WTC11 (cell line): ENCODE data around the gene MEP1A. TPM values are rescaled to one million over a fixed set of nuclear protein-coding genes. Genes with fewer than 3 reads are reported as not detected.

ENCODE experiments used
- ATAC-seq: fragments of 200-7000 bp; cut with Tn5 transposase; 2 replicates; pipeline ENCODE4 v1.10.0; 2021; ENCODE audit warnings: mild to moderate bottlenecking, moderate library complexity
- CTCF ChIA-PET: fragments of 300-600 bp; sonication (Branson Sonifier 250); formaldehyde crosslinking; loops from one replicate; lab custom pipeline; 2021; ENCODE audit warnings: antibody characterized with exemption; lab: Charles Lee
- POLR2A ChIA-PET: fragments of 350-600 bp; sonication (Branson Sonifier 250); formaldehyde crosslinking; loops from one replicate; lab custom pipeline; 2021; ENCODE audit warnings: antibody characterized with exemption; lab: Charles Lee
- DNase-seq: peaks from one replicate; pipeline ENCODE4 v3.0.0; 2021; ENCODE audit warnings: low spot score
- H3K27ac Mint-ChIP-seq: 2 replicates; pipeline ENCODE4 v1.8.0; 2021; ENCODE audit warnings: mixed read lengths
- H3K27me3 Mint-ChIP-seq: 2 replicates; pipeline ENCODE4 v1.8.0; 2021; ENCODE audit warnings: low read depth, mild to moderate bottlenecking, moderate library complexity, mixed read lengths
- H3K36me3 Mint-ChIP-seq: 2 replicates; pipeline ENCODE4 v1.8.0; 2021; ENCODE audit warnings: mixed read lengths
- H3K4me1 Mint-ChIP-seq: 2 replicates; pipeline ENCODE4 v1.8.0; 2022; ENCODE audit warnings: mixed read lengths
- H3K4me3 Mint-ChIP-seq: 2 replicates; pipeline ENCODE4 v1.8.0; 2021; ENCODE audit warnings: mild to moderate bottlenecking, moderate library complexity, mixed read lengths
- H3K9me3 Mint-ChIP-seq: 2 replicates; pipeline ENCODE4 v1.8.0; 2021; ENCODE audit warnings: mixed read lengths
- CDX4 ChIP-seq: fragments of 250-450 bp; sonication (Bioruptor Pico); IDR thresholded peaks from 2 replicates; pipeline ENCODE4 v1.9.0; 2021; ENCODE audit warnings: moderate library complexity, mild to moderate bottlenecking, inconsistent platforms, borderline replicate concordance
- CREB1 ChIP-seq: sonication (generic); formaldehyde crosslinking; IDR thresholded peaks from 2 replicates; pipeline ENCODE4 v1.8.0; 2023; ENCODE audit warnings: mild to moderate bottlenecking, missing genetic modification reagents
- CREM ChIP-seq: sonication (generic); formaldehyde crosslinking; IDR thresholded peaks from 2 replicates; pipeline ENCODE4 v1.8.1; 2022; ENCODE audit warnings: mild to moderate bottlenecking, missing genetic modification reagents, moderate library complexity
- EMX1 ChIP-seq: fragments of 250-450 bp; sonication (Bioruptor Pico); IDR thresholded peaks from 2 replicates; pipeline ENCODE4 v1.8.0; 2021; ENCODE audit warnings: mild to moderate bottlenecking
- GTF2I ChIP-seq: fragments of 250-450 bp; sonication (Bioruptor Pico); conservative IDR thresholded peaks from 2 replicates; pipeline ENCODE4 v1.4.0; 2021; ENCODE audit warnings: mild to moderate bottlenecking
- IRF1 ChIP-seq: sonication (generic); formaldehyde crosslinking; IDR thresholded peaks from 2 replicates; pipeline ENCODE4 v1.8.0; 2023; ENCODE audit warnings: missing genetic modification reagents
- NFYB ChIP-seq: sonication (generic); formaldehyde crosslinking; conservative IDR thresholded peaks from 2 replicates; pipeline ENCODE4 v1.8.0; 2022; ENCODE audit warnings: low read depth, missing genetic modification reagents
- PRDM15 ChIP-seq: sonication (generic); formaldehyde crosslinking; IDR thresholded peaks from 2 replicates; pipeline ENCODE4 v1.8.0; 2022; ENCODE audit warnings: missing genetic modification reagents
- RORB ChIP-seq: fragments of 250-450 bp; sonication (Bioruptor Pico); IDR thresholded peaks from 2 replicates; pipeline ENCODE4 v1.9.0; 2021; ENCODE audit warnings: mild to moderate bottlenecking
- SMAD3 ChIP-seq: sonication (generic); formaldehyde crosslinking; IDR thresholded peaks from 2 replicates; pipeline ENCODE4 v1.8.0; 2022; ENCODE audit warnings: missing genetic modification reagents, mild to moderate bottlenecking, borderline replicate concordance
- SMAD4 ChIP-seq: sonication (generic); formaldehyde crosslinking; IDR thresholded peaks from 2 replicates; pipeline ENCODE4 v1.8.0; 2022; ENCODE audit warnings: mild to moderate bottlenecking, missing genetic modification reagents
- ZNF121 ChIP-seq: sonication (generic); formaldehyde crosslinking; IDR thresholded peaks from 2 replicates; pipeline ENCODE4 v1.8.0; 2023; ENCODE audit warnings: missing genetic modification reagents
- ZNF232 ChIP-seq: sonication (generic); formaldehyde crosslinking; IDR thresholded peaks from 2 replicates; pipeline ENCODE4 v1.8.0; 2022; ENCODE audit warnings: mild to moderate bottlenecking, missing genetic modification reagents
- ZNF263 ChIP-seq: sonication (generic); formaldehyde crosslinking; IDR thresholded peaks from 2 replicates; pipeline ENCODE4 v1.8.1; 2022; ENCODE audit warnings: low read depth, mild to moderate bottlenecking, moderate library complexity, missing genetic modification reagents
- ZNF416 ChIP-seq: fragments of 250-450 bp; sonication (Bioruptor Pico); IDR thresholded peaks from 2 replicates; pipeline ENCODE4 v1.9.0; 2021; ENCODE audit warnings: mild to moderate bottlenecking, inconsistent platforms
- total RNA-seq: library from RNA; stranded (reverse); gene quantifications from 3 replicates; pipeline ENCODE4 v1.2.3, GENCODE V29; 2021
- TF ChIP-seq, protein P1 (sequence below): sonication (generic); formaldehyde crosslinking; IDR thresholded peaks from 2 replicates; pipeline ENCODE4 v1.8.1; 2023; ENCODE audit warnings: mild to moderate bottlenecking, missing genetic modification reagents, borderline replicate concordance
- TF ChIP-seq, protein P2 (sequence below): sonication (generic); formaldehyde crosslinking; IDR thresholded peaks from 2 replicates; pipeline ENCODE4 v1.8.1; 2022; ENCODE audit warnings: missing genetic modification reagents, borderline replicate concordance
- TF ChIP-seq, protein P3 (sequence below): fragments of 200-600 bp; IDR thresholded peaks from 2 replicates; pipeline ENCODE4 v1.8.0; 2022; ENCODE audit warnings: antibody characterized with exemption
- TF ChIP-seq, protein P4 (sequence below): fragments of 250-450 bp; sonication (Bioruptor Pico); IDR thresholded peaks from 2 replicates; pipeline ENCODE4 v1.9.0; 2021; ENCODE audit warnings: mild to moderate bottlenecking

The MEP1A gene
- total RNA-seq, 1 experiment from 2014 or later = 0.09 TPM

GRCh38 chr6:46758960-46759753 is 34.0 kb upstream of the MEP1A start:
- ATAC-seq = no peak
- H3K27ac Mint-ChIP-seq = no peak overlapping the region
- POLR2A ChIA-PET = no interaction called here
- H3K36me3 Mint-ChIP-seq = no peaks in the 10 kb centered on the region; the same call in 1 of the 2 replicates
- H3K4me3 Mint-ChIP-seq = no peak overlapping the region
- no peaks in the 10 kb centered on the region for H3K4me1 Mint-ChIP-seq
- CTCF ChIA-PET = no interaction called here
- no peak for TF ChIP-seq IRF1 (CRISPR knock-in tag)
- no peak for TF ChIP-seq EMX1
- TF ChIP-seq GTF2I = no peak
- no peak for TF ChIP-seq ZNF416
- no peak for TF ChIP-seq ZNF232 (CRISPR knock-in tag)
- TF ChIP-seq, protein P1, sequence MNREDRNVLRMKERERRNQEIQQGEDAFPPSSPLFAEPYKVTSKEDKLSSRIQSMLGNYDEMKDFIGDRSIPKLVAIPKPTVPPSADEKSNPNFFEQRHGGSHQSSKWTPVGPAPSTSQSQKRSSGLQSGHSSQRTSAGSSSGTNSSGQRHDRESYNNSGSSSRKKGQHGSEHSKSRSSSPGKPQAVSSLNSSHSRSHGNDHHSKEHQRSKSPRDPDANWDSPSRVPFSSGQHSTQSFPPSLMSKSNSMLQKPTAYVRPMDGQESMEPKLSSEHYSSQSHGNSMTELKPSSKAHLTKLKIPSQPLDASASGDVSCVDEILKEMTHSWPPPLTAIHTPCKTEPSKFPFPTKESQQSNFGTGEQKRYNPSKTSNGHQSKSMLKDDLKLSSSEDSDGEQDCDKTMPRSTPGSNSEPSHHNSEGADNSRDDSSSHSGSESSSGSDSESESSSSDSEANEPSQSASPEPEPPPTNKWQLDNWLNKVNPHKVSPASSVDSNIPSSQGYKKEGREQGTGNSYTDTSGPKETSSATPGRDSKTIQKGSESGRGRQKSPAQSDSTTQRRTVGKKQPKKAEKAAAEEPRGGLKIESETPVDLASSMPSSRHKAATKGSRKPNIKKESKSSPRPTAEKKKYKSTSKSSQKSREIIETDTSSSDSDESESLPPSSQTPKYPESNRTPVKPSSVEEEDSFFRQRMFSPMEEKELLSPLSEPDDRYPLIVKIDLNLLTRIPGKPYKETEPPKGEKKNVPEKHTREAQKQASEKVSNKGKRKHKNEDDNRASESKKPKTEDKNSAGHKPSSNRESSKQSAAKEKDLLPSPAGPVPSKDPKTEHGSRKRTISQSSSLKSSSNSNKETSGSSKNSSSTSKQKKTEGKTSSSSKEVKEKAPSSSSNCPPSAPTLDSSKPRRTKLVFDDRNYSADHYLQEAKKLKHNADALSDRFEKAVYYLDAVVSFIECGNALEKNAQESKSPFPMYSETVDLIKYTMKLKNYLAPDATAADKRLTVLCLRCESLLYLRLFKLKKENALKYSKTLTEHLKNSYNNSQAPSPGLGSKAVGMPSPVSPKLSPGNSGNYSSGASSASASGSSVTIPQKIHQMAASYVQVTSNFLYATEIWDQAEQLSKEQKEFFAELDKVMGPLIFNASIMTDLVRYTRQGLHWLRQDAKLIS (CRISPR knock-in tag) = no peak
- TF ChIP-seq ZNF263 (CRISPR knock-in tag) = no peak
- TF ChIP-seq ZNF121 (CRISPR knock-in tag) = no peak
- TF ChIP-seq SMAD4 (CRISPR knock-in tag) = no peak
- TF ChIP-seq NFYB (CRISPR knock-in tag) = no peak
- no peak for TF ChIP-seq CREB1 (CRISPR knock-in tag)
- TF ChIP-seq, protein P2, sequence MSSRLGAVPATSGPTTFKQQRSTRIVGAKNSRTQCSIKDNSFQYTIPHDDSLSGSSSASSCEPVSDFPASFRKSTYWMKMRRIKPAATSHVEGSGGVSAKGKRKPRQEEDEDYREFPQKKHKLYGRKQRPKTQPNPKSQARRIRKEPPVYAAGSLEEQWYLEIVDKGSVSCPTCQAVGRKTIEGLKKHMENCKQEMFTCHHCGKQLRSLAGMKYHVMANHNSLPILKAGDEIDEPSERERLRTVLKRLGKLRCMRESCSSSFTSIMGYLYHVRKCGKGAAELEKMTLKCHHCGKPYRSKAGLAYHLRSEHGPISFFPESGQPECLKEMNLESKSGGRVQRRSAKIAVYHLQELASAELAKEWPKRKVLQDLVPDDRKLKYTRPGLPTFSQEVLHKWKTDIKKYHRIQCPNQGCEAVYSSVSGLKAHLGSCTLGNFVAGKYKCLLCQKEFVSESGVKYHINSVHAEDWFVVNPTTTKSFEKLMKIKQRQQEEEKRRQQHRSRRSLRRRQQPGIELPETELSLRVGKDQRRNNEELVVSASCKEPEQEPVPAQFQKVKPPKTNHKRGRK (CRISPR knock-in tag) = no peak
- no peak for TF ChIP-seq CREM (CRISPR knock-in tag)
- no peak for TF ChIP-seq SMAD3 (CRISPR knock-in tag)
- TF ChIP-seq, protein P3, sequence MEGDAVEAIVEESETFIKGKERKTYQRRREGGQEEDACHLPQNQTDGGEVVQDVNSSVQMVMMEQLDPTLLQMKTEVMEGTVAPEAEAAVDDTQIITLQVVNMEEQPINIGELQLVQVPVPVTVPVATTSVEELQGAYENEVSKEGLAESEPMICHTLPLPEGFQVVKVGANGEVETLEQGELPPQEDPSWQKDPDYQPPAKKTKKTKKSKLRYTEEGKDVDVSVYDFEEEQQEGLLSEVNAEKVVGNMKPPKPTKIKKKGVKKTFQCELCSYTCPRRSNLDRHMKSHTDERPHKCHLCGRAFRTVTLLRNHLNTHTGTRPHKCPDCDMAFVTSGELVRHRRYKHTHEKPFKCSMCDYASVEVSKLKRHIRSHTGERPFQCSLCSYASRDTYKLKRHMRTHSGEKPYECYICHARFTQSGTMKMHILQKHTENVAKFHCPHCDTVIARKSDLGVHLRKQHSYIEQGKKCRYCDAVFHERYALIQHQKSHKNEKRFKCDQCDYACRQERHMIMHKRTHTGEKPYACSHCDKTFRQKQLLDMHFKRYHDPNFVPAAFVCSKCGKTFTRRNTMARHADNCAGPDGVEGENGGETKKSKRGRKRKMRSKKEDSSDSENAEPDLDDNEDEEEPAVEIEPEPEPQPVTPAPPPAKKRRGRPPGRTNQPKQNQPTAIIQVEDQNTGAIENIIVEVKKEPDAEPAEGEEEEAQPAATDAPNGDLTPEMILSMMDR = no peak
- TF ChIP-seq CDX4 (CRISPR knock-in tag) = no peak
- TF ChIP-seq, protein P4, sequence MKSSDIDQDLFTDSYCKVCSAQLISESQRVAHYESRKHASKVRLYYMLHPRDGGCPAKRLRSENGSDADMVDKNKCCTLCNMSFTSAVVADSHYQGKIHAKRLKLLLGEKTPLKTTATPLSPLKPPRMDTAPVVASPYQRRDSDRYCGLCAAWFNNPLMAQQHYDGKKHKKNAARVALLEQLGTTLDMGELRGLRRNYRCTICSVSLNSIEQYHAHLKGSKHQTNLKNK (CRISPR knock-in tag) = no peak
- no peak for TF ChIP-seq RORB
- no peak for TF ChIP-seq PRDM15 (CRISPR knock-in tag)
- TF ChIP-seq, all 79 proteins: peak for 0
- no peak for DNase-seq
- peaks cover 6% of the 10 kb centered on the region; the same call in 1 of the 2 replicates for H3K9me3 Mint-ChIP-seq
- H3K27me3 Mint-ChIP-seq = no peaks in the 10 kb centered on the region
